Measurements from ENCODE around the gene TMEM182.

Gene TMEM182

GRCh38 chr2:102768253-102768652, 6.4 kb downstream of the TMEM182 start:
- no peak for DNase-seq (ENCODE audit: low read depth)

GRCh38 chr2:102768892-102769291, 7.1 kb downstream of the TMEM182 start:
- no peak for DNase-seq (ENCODE audit: low read depth)

- DNase-seq (ENCODE audit: low read depth): no peak
Observed at GRCh38 chr2:102770506-102770905, 8.7 kb downstream of the TMEM182 start.

DNA sequence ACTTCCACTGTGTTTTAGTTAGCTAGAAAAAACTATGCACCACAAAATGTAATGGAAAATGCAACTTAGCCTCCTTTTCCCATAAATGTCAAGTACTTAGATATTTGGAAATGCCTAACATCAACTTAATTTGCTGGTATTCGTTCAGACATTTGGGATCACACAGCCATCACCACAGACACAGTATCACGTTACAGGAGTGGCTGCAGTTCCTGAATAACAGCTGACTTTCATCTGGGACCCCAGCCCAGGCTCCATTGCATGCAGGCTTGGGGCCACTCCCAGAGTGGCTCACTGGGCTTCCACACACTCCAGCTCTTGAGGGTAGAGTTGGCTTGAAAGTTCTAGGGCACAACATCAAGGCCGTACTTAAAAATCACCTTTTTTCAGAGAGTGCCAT, 9.3 kb downstream of the TMEM182 start:
- DNase-seq (ENCODE audit: low read depth): no peak

DNA sequence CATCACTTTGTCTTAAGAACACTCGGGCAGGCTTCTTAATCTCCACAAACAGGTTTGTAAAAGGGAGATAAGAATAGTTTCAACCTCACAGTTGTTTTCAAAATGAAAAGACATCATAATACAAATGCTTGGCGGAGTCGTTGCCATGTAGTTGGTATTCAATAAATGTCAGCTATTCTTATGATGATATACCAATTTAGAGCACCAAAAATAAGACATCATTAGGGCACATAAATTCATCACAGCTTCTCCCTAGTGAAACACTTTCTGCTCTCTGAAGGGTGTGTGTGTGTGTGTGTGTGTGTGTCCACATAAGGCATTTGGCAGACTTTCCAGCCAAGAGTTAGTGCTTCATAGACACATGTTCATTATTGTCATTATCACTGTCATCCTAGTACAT, 10.8 kb downstream of the TMEM182 start:
- DNase-seq (ENCODE audit: low read depth): no peak

DNA sequence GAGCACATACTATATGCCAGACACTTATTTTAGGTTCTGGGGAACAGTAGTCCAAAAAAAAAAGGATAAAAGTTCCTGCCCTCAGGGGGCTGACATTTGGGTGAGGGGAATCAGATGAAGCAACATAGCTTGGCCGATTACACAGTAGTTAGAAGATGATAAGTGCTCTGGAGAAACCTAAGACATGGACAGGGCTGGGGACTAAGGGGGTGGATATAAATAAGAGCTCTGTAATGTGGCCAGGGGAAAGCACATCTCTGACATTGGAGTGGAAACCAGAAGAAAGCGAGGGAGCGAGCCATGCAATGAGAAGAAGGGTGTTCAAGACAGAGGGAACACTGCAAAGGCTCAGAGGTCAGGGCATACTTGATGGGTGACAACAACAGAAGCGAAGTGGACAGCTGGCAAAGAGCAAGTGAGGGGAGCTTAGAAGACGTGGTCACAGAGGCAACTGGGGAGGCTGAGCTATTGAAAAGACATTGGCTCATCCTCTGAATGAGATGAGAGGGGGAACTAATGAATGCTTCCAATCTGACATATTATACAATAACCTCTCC, 11.4 kb downstream of the TMEM182 start:
- DNase-seq (ENCODE audit: low read depth): no peak

DNA sequence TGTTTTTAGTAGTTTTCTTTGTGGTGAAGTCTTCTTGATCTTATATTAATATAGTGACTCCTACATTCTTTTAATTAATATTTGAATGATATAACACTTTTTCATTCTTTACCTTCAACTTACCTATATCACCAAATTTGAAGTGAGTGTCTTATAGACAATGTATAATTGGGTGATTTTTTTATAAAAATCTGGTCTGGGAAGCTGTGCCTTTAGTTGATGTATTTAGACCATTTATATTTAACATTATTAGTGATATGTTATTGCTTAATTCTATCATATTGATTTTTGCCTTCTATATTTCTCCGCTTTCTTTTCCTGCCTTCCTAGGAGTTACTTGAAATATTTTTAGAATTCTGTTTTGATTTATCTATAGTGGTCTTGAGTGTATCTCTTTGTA, 16.4 kb downstream of the TMEM182 start:
- DNase-seq (ENCODE audit: low read depth): no peak

- no peak for DNase-seq (ENCODE audit: low read depth)
Observed at GRCh38 chr2:102780467-102780866, 18.6 kb downstream of the TMEM182 start.

- DNase-seq (ENCODE audit: low read depth): no peak
Observed at GRCh38 chr2:102782187-102782586, 20.4 kb downstream of the TMEM182 start.

- no peak for DNase-seq (ENCODE audit: low read depth)
Observed at GRCh38 chr2:102782933-102783332, 21.1 kb downstream of the TMEM182 start.

GRCh38 chr2:102783506-102784183, 21.8 kb downstream of the TMEM182 start:
- no peak for DNase-seq (ENCODE audit: low read depth)

DNA sequence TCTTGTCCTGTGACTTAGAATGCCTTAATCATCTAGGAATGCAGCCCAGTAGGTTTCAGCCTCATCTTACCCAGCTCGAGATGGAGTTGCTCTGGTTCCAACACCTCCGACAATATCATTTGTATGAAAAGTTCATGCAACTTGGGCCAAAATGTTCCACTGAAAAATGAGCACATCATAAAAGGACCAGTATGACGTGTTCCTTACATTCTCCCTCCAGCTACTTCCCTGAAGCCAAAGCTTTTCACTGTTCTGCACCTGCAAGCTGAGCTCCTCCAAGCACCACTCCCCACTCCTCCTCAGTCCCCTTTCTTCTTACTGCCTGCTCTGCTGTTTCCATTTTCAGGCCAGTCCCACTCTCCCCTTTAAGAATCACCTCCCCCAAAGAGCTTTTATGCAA, 23.1 kb downstream of the TMEM182 start:
- no peak for DNase-seq (ENCODE audit: low read depth)

DNA sequence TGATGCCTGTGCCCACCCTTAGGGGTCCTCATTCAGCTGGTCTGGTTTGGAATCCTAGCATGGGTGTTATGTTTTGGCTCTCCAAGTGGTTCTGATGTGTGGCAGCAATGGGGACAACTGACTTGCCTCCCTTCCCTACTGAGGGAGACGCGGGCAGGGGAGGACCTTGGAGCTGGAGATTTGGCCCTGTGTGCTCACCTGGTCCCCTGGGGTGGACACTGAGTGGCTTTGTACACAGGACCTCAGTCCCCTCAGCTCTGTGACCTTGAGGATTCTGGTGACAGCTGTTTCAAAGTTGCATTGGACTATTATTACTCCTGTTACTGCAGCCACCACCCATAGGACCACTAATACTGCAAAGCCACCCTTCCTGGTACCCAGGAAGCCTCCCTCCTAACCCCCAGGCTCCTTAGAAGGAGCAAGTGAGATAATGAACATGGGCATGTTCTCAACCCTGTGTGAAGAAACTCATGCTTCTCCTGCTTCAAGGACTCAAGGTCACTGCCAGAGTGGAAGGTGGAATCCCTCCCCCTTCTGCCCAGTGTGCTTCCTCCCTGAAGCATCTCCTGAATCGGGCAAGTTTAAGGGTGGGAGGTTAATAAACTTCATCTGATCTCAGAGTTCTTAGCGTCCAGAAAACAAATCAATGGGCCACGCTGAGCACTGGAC, 26.5 kb downstream of the TMEM182 start:
- no peak for DNase-seq (ENCODE audit: low read depth)

GRCh38 chr2:102788885-102789260, 27.0 kb downstream of the TMEM182 start:
- DNase-seq (ENCODE audit: low read depth): no peak

DNA sequence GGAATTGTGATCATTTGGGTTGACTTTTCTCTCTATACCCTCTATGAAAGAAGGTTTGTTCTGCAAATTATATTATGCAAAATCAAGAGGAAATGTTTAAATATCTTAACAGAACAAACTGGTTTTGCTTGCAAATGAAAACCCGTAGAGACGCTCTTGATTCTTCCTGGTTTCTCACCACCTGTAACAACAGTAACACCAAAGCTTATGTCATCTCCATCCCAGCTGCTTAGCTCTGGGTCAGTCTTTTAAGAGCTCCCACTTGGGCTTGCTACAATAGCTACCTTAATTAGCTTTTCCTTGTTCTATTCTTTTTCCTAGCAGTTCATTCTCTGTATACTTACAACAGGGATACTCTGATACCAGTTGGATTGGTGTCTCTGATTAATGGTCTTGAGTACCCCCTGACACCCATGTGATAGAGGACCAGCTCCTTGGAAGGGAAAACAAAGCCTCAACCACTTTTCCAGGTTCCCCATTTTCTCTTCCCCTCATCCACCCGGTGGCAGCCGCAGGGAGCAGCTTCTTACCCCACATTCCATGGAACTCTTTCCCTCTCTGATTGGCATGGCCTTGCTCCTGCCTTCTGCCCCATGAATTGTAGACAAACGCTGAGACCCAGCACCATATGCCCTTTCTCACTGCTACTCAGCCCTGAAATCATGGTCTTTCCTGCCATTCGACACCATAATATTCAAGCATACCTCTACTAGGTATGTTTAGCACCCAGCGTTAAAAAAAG, 27.7 kb downstream of the TMEM182 start:
- no peak for DNase-seq (ENCODE audit: low read depth)

DNA sequence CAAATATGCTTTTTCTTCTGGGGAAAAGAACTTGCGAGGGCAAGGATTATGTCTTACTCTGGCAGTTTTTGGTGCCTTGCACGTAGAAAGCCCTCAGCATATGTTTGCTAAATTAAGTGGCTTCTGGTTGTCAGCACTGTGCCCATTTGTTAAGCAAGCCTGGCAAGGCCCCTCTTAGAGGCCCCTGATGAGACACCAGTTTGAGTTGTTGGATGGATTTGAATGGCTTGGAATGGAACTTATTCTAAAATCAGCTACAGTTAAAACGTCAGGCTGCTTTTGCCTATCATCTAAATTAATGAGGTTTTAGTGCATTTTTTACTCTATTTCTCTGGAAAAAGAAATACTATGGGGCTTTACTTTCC, 28.2 kb downstream of the TMEM182 start:
- no peak for DNase-seq (ENCODE audit: low read depth)

DNA sequence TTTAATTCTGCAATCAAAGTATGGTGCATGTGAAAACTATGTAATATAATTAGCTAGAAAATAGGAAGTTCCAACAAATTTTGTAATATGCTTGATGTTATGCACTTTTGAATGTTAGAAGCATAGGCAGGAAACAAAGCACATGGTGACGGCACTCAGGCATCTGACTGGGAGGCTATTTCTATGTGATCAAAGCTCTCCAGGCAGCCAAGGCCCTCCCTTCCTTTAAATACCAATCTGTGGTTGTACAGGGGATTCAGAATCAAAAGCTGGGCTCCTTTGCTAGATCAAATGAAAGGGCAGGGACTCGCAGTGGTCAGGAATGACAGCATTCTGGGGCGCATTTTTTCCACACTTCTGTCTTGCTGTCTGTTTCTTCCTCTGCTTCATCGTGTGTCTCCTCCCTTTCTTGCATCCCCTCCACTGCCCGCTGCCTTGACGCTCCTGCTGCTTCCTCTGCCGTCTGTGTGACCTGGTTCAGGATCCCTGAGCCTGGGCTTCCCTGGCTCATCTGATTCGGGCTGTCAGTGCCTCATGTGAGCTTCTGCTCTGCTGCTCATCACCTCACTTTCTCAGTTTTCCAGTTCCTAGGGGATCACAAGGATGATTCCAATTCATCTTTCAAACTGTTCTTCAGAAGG, 30.9 kb downstream of the TMEM182 start:
- DNase-seq (ENCODE audit: low read depth): no peak

DNA sequence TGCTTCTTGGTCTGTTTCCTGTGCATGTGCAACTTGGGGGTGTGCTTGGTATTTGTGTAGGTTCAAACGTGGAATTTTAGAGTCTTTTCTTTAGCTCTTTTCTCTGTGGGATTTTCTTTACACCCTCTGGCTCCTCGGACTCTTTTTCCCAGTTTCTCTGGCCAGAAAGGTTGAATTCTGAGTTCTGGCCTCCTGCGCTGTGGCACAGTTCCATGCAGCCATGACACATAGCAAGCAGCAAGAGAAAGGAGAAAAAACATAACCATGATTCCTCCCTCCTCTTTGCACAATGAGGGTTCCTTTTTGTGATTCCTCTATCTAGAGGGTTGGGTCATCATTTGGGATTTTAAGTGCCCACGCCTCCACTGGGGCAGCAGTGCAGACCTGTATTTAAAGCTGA, 33.8 kb downstream of the TMEM182 start:
- DNase-seq (ENCODE audit: low read depth): no peak

- no peak for DNase-seq (ENCODE audit: low read depth)
Observed at GRCh38 chr2:102796337-102796736, 34.5 kb downstream of the TMEM182 start.

DNA sequence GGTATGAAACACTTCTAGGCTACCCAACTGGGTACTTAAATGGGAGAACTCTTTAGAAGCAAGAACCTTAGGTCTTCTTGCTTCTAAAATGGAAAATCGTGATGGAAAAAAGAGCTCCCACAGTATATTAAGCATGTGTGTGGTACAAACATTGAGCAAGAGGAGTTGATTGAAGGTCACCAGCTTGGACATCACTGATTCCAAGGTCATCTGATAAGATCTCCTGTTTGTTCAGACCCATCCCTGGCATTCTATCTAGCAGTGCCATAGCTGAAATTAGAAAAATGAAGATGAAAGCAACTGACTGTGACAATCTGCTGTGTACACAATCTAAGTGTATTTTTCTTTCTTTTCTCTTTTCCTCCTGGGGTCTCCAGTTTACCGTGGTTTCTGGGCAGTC, 35.7 kb downstream of the TMEM182 start:
- no peak for DNase-seq (ENCODE audit: low read depth)

DNA sequence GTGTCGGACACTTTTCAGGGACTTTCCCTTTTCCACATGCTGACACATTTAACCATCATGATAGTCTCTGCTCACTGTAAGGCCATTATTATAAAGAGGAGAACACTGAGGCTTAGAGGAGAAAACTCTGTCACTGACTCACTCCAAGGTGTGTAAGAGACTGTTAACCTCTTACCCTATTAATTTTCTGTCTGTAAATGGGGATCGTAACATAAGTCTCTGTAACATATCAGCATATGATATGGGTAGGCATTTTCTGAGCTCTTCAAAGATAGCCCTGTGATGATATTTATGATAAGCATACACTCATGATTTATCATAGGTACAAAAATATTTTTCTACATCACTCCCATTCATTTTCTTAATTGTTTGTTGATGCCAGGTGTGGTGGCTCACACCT, 36.4 kb downstream of the TMEM182 start:
- no peak for DNase-seq (ENCODE audit: low read depth)

GRCh38 chr2:102801098-102801718, 39.4 kb downstream of the TMEM182 start:
- no peak for DNase-seq (ENCODE audit: low read depth)

Data from stimulated activated CD8-positive, alpha-beta memory T cell treated with anti-CD3 and anti-CD28 coated beads, Interleukin-7, amount 100 ng/mL, for 24 hours (primary cell).